C4-2B (cell line): Measurements from ENCODE around the gene ZNF211.

ENCODE experiments used
- ZFX ChIP-seq: fragments of 450-650 bp; IDR thresholded peaks from 2 replicates; pipeline ENCODE4 v1.6.1; 2017
- TF ChIP-seq, protein P1 (sequence below): fragments of 450-650 bp; conservative IDR thresholded peaks from 2 replicates; pipeline ENCODE4 v1.5.1; 2017; ENCODE audit warnings: mild to moderate bottlenecking

DNA sequence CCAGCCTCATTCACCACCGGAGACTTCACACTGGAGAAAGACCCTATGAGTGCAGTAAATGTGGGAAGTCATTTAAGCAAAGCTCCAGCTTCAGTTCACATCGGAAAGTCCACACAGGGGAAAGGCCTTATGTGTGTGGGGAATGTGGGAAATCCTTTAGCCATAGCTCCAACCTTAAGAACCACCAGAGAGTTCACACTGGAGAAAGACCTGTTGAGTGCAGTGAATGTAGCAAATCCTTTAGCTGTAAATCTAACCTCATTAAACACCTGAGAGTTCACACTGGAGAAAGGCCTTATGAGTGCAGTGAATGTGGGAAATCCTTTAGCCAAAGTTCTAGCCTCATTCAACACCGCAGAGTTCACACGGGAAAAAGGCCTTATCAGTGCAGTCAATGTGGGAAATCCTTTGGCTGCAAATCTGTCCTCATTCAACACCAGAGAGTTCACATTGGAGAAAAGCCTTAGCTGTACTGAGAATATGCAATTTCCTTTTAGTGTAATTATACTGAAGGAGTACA, 8.8 kb downstream of the ZNF211 start:
- TF ChIP-seq, protein P1, sequence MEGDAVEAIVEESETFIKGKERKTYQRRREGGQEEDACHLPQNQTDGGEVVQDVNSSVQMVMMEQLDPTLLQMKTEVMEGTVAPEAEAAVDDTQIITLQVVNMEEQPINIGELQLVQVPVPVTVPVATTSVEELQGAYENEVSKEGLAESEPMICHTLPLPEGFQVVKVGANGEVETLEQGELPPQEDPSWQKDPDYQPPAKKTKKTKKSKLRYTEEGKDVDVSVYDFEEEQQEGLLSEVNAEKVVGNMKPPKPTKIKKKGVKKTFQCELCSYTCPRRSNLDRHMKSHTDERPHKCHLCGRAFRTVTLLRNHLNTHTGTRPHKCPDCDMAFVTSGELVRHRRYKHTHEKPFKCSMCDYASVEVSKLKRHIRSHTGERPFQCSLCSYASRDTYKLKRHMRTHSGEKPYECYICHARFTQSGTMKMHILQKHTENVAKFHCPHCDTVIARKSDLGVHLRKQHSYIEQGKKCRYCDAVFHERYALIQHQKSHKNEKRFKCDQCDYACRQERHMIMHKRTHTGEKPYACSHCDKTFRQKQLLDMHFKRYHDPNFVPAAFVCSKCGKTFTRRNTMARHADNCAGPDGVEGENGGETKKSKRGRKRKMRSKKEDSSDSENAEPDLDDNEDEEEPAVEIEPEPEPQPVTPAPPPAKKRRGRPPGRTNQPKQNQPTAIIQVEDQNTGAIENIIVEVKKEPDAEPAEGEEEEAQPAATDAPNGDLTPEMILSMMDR = no peak
- no peak for TF ChIP-seq ZFX
